HL-60 (cell line): ENCODE measurements around the gene DHX32.

Experiments
- CTCF ChIP-seq: IDR thresholded peaks from one replicate; pipeline ENCODE4 v1.5.1; 2011; ENCODE audit warnings: low read length, control low read depth, inconsistent platforms; ENCODE audit not compliant: insufficient read depth
- POLR2AphosphoS5 ChIP-seq: IDR thresholded peaks from 2 replicates; pipeline ENCODE4 v1.6.1; 2012; ENCODE audit warnings: low read depth
- SPI1 ChIP-seq: IDR thresholded peaks from 2 replicates; pipeline ENCODE4 v1.6.1; 2012; ENCODE audit warnings: low read depth, mild to moderate bottlenecking, borderline replicate concordance

GRCh38 chr10:125836746-125837145 lies 44.3 kb downstream of the DHX32 start:
- no peak for TF ChIP-seq POLR2AphosphoS5
- no peak for TF ChIP-seq SPI1
- no peak for TF ChIP-seq CTCF
